Adrenal gland (tissue), 12 donors: ENCODE measurements around the gene HOXA5. TPM values are rescaled to one million over a fixed set of nuclear protein-coding genes. Genes with fewer than 3 reads are reported as not detected.
A peak's percentile ranks its signal among the peaks of the same experiment; 100 is the strongest.

ENCODE experiments used
- DNase-seq, 7 donors: peaks; one replicate each; pipeline ENCODE4 v3.0.0-alpha.2; 2019 to 2020
- H3K27ac ChIP-seq, 5 donors: fragments of 200-600 bp; sonication (generic) in 4 of 5; 1 replicate in 3 of 5; 2 replicates in 2 of 5; pipeline versions ENCODE4 v1.5.1 to v1.8.0; 2016 to 2020; ENCODE audit warnings: mild to moderate bottlenecking in 1 of 5
- H3K27me3 ChIP-seq: fragments of 200-600 bp; 2 replicates; pipeline ENCODE4 v1.8.0; 2021
- H3K36me3 ChIP-seq, 2 donors: fragments of 200-600 bp; replicated peaks in 1 of 2; 1 replicate in 1 of 2; 2 replicates in 1 of 2; pipeline versions ENCODE4 v1.5.1 to v1.8.0; 2018 to 2022
- H3K4me1 ChIP-seq, 2 donors: fragments of 200-600 bp; replicated peaks in 1 of 2; 1 replicate in 1 of 2; 2 replicates in 1 of 2; pipeline versions ENCODE4 v1.5.1 to v1.8.0; 2018 to 2021
- H3K4me3 ChIP-seq, 4 donors: fragments of 200-600 bp; sonication (generic) in 3 of 4; one replicate each; pipeline ENCODE4 v1.5.1; 2016 to 2018
- H3K9me3 ChIP-seq, 3 donors: fragments of 200-600 bp; sonication (generic) in 1 of 3; replicated peaks in 1 of 3; 1 replicate in 2 of 3; 2 replicates in 1 of 3; pipeline versions ENCODE4 v1.5.1 to v1.8.0; 2016 to 2021
- POLR2A ChIP-seq, 2 donors: fragments of 450-650 bp; IDR thresholded peaks; one replicate each; pipeline ENCODE4 v1.6.1; 2017; ENCODE audit warnings: antibody characterized with exemption in 2 of 2, mild to moderate bottlenecking in 2 of 2, moderate library complexity in 1 of 2
- WGBS, 4 donors: extraction: QIAGEN DNeasy Blood & Tissue Kit in 2 of 4; methylation state at CpG; one replicate each; pipeline versions ENCODE4 v1.1.5 to v1.1.7; 2013 to 2017; 5-methylcytosine and 5-hydroxymethylcytosine counted together
- intact Hi-C, 2 donors: fragments of 100-400 bp; cut with DNase I; formaldehyde crosslinking; loops; one replicate each; pipeline versions ENCODE4 v1.14.1 to v1.15.0; 2022 to 2023
- polyA plus RNA-seq, 3 donors: library from polyadenylated mRNA; stranded (reverse); fragments of 200-250 nt in 2 of 3; fragments of 350-450 nt in 1 of 3; fragmentation: Illumina TruSeq in 1 of 3; extraction: RNeasy Lipid Tissue Mini Kit (QIAGEN cat#74804) in 1 of 3; gene quantifications; one replicate each; pipeline ENCODE4 v1.2.3, GENCODE V29; 2013 to 2014
- total RNA-seq, 9 donors: library from RNA; depleted of rRNA in 4 of 9; stranded (reverse); fragments of >200 nt in 4 of 9; fragments of 120-200 nt in 1 of 9; fragmentation: NEBNext Ultra II Directional in 1 of 9; extraction: Animal tissue kit (Norgen Biotek cat#: 25700) in 1 of 9; gene quantifications; one replicate each; pipeline versions ENCODE4 v1.1.0 to v1.2.4, GENCODE V29; 2013 to 2023
- TF ChIP-seq, protein P1 (sequence below), 6 experiments: fragments of 450-650 bp in 4 of 6; fragments of 200-600 bp in 2 of 6; sonication (generic) in 1 of 6; IDR thresholded peaks; 1 replicate in 5 of 6; 2 replicates in 1 of 6; pipeline versions ENCODE4 v1.5.1 to v1.8.0; 2016 to 2021; ENCODE audit warnings: antibody characterized with exemption in 6 of 6, mild to moderate bottlenecking in 2 of 6, moderate library complexity in 1 of 6
- donor health status: healthy with polysubstance abuse.
- donor health status: Bipolar disorder and iron deficiency.
- donor health status: DM: yes; HTN: yes; CAD: no.
- donor health status: DM: no; HTN: no; CAD: no.
- donor health status: DM: no; HTN: no; CAD: no.
- donor health status: DM: yes; HTN: yes; CAD: no.

Gene HOXA5
- total and polyA plus RNA-seq, 12 donors = 21.8 to 132 (median 57.0) TPM

DNA sequence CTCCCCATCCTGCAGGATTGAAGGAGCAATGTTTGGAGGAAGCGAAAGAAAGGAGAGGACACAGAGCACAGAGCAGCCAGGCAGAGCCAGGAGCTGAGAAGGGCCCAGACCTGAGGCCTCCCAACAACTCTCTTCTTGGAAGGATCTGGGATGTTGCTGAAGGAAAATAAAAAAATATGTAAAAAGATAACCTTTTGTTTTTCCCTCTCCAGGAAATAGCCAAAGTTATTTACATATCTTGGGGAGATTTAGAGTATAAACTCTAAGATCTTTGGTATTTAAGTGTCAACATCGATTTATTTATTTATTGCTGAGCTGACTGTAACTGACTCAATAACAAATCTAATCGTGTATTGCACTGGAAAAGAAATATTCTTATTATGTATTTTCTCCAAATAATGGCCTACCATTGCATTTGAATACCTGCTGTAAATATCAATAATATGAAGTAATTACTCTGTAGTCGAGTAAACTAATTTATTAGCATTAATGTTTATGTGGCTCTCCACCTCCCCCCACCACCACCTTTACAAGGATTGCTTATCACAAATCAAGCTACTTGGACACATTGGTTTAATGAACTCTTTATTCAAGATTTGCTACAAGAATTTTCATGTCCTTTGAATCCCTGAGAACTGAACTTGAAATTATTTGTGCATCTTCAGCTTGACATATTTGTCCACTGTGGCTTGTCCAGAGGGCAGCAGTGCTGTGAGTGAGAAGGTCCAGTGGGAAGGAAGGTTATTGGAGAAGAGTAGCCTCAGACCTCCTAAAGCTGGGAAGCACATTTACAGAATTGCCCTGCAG lies 43.4 kb upstream of the HOXA5 start:
- peak in 2 of 7 donors; percentile 5 to 23 for DNase-seq
- Histone ChIP-seq H3K4me3 (no peak overlapping the region), H3K36me3 (no peaks in the 10 kb centered on the region), H3K27ac (no peak overlapping the region), H3K4me1 (peaks cover 10 to 33% of the 10 kb centered on the region in 2 donors), H3K9me3 (no peaks in the 10 kb centered on the region), H3K27me3 (peaks cover 100% of the 10 kb centered on the region)
- WGBS, 4 donors = 48 to 63% (median 54%) methylated on average over 4 of the region's 4 CpGs
- intact Hi-C loops = loop anchor here in 1 of 2 donors (10.0 kb wide), 1 partner anchor 1312 kb away; no protein-coding TSS in a partner anchor
- TF ChIP-seq, protein P1, sequence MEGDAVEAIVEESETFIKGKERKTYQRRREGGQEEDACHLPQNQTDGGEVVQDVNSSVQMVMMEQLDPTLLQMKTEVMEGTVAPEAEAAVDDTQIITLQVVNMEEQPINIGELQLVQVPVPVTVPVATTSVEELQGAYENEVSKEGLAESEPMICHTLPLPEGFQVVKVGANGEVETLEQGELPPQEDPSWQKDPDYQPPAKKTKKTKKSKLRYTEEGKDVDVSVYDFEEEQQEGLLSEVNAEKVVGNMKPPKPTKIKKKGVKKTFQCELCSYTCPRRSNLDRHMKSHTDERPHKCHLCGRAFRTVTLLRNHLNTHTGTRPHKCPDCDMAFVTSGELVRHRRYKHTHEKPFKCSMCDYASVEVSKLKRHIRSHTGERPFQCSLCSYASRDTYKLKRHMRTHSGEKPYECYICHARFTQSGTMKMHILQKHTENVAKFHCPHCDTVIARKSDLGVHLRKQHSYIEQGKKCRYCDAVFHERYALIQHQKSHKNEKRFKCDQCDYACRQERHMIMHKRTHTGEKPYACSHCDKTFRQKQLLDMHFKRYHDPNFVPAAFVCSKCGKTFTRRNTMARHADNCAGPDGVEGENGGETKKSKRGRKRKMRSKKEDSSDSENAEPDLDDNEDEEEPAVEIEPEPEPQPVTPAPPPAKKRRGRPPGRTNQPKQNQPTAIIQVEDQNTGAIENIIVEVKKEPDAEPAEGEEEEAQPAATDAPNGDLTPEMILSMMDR (IDR thresholded peaks at IDR 0.05) = no peak
- TF ChIP-seq POLR2A (IDR thresholded peaks at IDR 0.05) = no peak

- 18 to 27% (median 22%) methylated on average over 14 to 24 of the region's 24 CpGs for WGBS, 4 donors
- Histone ChIP-seq H3K9me3 (no peaks in the 10 kb centered on the region), H3K27me3 (peaks cover 100% of the 10 kb centered on the region), H3K27ac (no peak overlapping the region), H3K4me1 (peaks cover 10 to 33% of the 10 kb centered on the region in 2 donors), H3K4me3 (no peak overlapping the region), H3K36me3 (no peaks in the 10 kb centered on the region)
- peak in 3 of 7 donors; percentile 14 to 48 (median 23) for DNase-seq
- intact Hi-C loops = loop anchor here in 1 of 2 donors (10.0 kb wide), 1 partner anchor 1311 kb away; no protein-coding TSS in a partner anchor
- no peak for TF ChIP-seq POLR2A (IDR thresholded peaks at IDR 0.05)
- TF ChIP-seq, protein P1 (IDR thresholded peaks at IDR 0.05) = no peak
Measured at GRCh38 chr7:27185854-27186667, 42.6 kb upstream of the HOXA5 start.

DNA sequence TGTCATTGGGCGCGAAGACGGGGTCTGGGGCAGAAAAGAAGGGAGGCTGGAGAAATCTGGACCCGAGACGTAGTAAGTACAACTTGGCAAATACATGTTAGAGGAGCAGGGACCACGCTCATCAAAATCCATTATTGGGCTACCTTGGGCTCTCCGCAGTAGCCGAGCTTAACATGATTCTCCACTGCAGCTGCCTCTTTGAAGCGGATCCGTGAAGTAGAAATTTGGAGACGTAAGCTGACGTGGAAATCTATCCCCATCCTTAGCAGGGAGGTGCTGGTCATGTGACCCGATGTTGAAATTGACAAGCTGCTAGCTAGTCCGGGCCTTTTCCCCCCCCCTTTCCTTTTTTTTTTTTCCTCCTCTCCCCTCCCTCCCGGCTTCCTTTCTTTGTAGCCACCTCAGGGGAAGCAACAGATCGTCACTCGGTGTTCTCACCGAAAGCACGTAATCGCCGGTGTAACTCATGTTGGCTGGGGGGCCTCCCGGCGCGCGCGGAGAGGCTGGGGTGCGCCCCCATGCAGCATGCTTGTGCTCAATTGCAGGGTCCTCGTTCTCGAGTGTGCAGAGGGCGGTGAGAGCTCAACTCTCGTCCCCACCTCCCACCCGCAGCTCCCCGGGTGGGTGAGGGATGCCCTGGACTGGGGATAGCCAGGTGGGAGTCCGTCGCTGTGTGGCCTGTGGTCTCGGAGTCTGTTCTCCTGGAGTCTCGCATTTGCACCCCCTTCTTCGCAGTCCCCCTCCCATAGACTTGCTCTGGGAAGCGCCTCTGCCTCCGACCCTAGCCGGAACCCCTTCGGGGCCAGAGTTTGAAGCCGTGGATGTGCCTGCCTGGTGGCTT lies 41.8 kb upstream of the HOXA5 start, which contains the start of gene HOXA11:
Gene HOXA11 (minus strand): TSS at position 220 of the 841 bp plus-strand sequence. CDS start 88 bp downstream, at position 132.
- DNase-seq = peak in 6 of 7 donors; percentile 16 to 49 (median 32)
- Histone ChIP-seq H3K27me3 (peaks cover 100% of the 10 kb centered on the region), H3K36me3 (no peaks in the 10 kb centered on the region), H3K4me1 (peaks cover 10 to 33% of the 10 kb centered on the region in 2 donors), H3K4me3 (peak within 1 kb of the TSS in 1 of 4 donors; percentile 42), H3K27ac (no peak within 1 kb of the TSS), H3K9me3 (no peaks in the 10 kb centered on the region)
- WGBS, 4 donors = 8 to 15% (median 10%) methylated on average over 27 to 43 of the region's 43 CpGs
- no peak for TF ChIP-seq POLR2A (IDR thresholded peaks at IDR 0.05)
- TF ChIP-seq, protein P1 (IDR thresholded peaks at IDR 0.05) = no peak
- intact Hi-C loops = loop anchor here in 1 of 2 donors (10.0 kb wide), 1 partner anchor 1310 kb away; no protein-coding TSS in a partner anchor
